HUDEP-2 (cell line): ENCODE results near the gene PLEKHH1.

ENCODE experiments used
- DNase-seq, 76 experiments: peaks; one replicate each; lab custom pipeline; 2025; ENCODE audit not compliant: unreplicated experiment in 76 of 76; lab: John Stamatoyannopoulos, UW

PLEKHH1 gene

DNA sequence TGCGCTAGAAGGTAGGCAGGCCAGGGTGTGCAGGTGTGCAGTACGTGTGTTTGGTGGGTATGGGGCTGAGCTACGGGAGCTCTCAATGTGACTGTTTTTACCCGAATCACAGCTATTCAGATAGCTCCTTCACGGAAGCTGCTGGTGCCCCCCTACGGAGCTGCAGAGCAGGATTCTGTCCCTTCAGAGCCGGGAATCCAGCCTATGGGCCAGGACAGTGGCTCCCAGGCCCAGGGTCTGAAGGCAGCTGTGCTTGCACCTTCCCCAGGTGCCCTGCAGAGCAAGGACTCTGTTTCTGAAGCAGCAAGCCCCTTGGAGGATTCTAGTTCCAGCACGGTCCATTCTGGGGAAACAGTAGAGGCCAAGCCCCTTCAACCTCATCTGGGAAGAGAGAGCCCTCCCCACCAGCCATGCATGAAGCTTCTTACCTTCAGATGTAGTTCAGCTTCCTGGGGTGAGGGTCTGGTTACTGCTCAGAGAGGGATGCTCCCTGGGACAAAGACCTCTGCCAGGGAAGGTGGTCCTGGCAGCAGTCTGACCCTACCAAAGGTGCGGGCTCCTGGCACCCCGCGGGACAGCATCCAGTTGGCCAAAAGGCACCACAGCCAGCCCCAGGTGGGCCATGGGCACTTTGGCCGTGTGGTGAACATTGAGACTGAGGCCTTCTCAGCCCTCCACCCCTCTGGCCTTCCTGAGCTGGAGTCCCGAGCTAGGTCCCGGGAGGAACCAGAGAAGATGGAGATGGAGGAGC is 29.1 kb downstream of the PLEKHH1 start:
- DNase-seq, result no peak

DNA sequence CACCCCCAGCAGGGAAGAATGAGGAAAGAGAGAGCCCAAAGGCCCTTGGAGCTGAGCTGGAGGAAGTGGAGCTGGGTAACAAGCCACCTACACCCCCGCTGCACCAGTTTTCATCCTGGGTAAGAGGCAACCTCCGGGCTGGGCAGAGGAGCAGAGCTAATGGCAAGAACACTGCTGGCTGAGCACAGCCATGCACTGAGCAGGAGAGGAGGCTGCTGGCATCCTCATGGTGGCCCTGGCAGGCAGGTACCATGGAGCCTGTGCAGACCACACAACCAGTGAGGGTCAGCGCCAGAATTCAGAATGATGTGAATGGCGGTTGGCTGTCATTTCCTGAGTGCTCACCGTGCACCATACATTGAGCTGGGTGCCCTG is 29.7 kb downstream of the PLEKHH1 start:
- DNase-seq, result no peak

DNA sequence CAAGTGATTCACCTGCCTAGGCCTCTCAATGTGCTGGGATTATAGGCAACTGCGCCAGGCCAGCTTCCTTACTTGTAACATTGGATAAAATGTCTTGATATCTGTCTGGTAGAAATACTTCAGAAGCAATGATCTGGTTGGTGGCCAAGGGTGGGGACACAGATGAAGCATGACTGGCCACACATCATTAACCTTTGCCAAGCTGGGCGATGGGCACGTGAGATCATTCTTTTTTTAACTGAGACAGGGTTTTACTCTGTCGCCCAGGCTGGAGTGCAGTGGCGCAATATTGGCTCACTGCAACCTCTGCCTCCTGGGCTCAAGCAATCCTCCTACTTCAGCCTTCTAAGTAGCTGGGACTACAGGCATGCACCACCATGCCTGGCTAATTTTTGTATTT is 31.1 kb downstream of the PLEKHH1 start:
- no peak for DNase-seq

DNA sequence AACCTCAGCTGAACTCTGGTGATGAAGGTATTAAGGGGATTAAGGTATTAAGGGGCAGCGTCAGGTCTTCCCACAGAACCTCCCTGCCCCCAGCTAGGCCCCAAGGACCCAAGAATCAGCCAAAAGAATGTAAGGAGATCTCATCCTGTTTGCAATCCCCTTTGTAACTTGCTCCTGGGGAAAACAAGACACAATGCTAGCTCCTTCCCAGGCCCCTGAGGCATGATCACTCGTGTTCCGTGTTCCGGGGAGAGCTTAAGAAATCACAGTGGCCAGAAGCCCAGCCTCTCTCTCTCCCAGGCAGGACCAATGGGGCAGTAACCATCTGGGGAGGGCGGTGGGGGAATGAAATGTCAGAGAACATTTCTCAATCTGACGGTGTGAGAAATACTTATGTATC is 33.8 kb downstream of the PLEKHH1 start:
- DNase-seq, result no peak

DNA sequence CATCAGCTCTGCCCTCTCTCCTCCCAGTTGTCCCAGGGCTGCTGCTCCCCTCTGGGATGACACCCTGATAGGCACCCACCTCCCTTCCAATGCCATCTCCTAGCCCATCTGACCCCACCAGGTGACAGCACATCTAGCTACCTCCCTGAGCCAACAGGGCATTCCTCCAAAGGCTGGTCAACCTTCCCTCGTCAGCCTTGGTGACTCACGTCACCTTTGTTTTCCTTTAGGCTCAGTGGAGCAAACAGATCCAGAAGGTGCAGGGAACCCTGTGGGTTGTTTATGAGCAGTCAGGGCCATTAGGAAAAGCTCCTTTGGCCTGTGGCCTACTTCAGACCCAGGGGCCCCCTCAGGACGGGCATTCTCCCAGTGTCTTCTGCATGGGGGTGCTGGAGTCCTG is 34.6 kb downstream of the PLEKHH1 start:
- DNase-seq, result no peak

DNA sequence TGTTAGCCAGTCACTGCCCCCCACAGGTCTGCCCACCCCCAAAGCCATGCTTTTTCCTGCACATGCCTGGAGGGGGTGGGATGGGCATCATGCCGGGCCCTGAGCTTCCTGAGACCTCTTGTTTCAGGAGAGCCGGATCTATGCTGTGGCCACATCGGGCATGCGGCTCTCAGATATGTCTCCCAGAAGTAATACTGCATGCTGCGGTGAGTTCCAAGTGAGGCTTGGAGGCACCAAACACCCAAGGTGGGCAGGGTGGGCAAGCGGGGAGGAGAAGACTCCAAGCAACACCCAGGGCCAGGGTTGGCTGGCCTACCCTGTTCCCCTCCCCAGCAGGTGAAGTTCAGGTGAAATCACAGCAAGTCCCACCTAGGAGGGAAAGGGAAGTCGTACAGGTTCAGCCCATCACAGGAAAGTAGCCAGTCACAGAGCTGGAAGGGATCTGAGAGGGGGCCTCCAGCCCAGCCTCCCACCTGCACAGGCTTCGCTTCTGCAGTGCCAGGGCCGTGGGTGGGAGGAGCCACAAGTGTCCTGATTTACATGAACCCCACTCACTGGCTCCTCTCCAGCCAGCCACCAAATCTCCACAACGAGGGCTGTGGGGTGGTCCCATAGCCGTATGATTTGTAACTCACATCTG is 36.0 kb downstream of the PLEKHH1 start:
- DNase-seq, result no peak

DNA sequence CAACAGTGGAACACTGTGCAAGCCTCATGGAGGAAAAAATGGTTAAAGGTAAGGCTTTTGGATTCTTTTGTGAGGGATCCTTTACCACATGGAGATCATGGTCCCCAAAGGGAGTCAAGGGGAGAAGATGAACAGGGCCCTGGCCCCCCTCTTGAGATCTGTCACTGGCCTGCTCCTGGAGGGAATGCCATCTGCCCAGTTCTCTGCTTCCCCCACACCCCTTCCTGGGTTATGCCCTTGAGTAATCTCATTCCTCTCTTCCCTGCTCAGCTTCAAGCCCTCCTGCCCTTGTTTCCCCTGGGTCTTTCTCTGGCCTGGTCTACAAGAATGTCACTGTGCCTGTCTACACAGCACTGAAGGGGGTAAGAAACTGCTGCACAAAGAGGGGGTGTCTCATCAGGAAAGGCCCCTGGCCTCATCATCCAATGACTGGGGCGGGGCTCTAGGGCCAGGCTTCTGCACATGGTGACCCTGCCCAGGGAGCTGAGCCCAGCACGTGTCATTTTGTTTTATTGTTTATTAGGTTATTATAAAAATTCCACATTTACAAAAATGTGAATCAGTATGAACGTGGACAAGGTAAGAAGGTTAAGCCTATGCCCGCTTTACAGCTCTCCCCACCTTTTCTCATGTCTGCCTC is 36.7 kb downstream of the PLEKHH1 start:
- no peak for DNase-seq

DNA sequence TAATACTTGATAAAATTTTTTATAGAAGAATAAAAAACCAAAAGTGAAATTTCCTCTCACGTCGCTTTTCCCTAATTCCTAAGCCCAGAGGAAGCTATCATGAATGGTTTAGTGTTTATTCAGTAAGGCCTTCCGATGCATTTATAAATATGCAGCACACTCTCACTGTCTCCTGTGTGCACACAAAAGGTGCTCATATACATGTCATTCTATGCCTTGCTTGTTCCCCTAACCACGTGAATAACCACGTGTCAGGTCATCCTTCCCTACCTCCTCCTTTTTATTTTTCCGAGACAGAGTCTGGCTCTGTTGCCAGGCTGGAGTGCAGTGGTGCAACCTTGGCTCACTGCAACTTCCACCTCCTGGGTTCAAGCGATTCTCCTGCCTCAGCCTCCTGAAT is 37.4 kb downstream of the PLEKHH1 start:
- DNase-seq, result no peak

DNA sequence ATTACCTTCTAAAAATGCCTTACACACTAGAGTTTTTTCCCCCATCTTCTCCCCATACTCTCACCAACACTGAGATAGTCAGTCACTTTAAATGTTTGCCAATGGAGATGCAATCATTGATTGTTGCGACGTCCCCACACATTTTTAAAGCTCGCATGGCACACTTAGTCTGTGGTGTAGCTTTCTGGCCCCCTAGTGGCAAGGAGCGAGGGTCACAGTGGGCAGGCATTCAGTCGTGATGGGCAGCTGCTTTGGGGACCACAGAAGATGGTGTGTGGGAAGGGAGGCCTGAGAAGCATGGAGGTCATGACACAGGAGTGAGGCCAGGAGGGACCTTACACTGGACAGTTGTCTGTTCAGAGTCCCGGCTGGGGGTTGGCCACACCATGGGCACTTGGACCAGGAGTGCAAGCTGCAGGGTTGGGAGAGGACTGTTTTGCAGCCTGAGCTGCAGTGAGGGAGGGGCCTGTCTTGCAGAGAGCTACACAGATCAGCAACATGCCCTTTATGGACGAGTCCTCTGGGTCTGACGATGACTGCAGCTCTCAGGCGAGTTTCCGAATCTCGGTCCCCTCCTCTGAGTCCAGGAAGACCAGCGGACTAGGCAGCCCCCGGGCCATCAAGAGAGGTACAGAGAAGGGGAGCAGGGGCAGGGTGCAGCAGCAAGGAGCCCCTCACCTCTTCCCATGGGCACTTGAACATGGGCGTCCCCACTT is 38.3 kb downstream of the PLEKHH1 start:
- peak in 59 of 76 experiments; percentile 5 to 71 (median 35) for DNase-seq

DNA sequence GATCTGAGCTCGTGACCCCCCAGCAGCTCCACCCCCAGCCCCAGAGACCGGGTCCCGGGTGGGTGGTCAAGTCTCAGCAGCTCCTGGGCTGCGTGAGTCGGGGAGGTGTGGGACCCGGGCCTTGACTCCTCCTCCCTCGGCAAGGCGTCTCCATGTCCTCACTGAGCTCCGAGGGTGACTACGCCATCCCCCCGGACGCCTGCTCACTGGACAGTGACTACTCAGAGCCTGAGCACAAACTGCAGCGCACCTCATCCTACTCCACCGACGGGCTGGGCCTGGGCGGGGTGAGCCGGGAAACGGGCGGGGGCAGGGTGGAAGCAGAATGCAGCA is 38.9 kb downstream of the PLEKHH1 start:
- no peak for DNase-seq

DNA sequence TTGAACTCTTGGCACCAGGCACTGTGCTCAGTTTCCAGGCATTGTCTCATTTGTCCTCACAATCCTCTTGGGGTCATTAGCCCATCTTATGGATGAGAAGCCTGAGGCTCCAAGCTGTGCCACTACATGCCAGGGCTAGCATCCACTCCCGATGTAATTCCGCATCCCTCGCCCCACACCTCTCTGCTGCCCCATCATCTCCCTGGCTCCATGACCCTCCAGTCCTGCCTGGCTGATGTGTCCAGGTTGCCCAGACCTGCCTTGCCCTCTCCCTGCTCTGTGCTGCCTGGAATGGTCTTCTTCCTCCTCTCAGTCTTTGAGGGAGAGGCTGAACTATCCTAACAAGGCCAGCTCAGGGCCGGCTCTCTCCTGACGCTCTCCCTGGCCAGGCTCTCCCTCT is 39.5 kb downstream of the PLEKHH1 start:
- DNase-seq, result no peak

DNA sequence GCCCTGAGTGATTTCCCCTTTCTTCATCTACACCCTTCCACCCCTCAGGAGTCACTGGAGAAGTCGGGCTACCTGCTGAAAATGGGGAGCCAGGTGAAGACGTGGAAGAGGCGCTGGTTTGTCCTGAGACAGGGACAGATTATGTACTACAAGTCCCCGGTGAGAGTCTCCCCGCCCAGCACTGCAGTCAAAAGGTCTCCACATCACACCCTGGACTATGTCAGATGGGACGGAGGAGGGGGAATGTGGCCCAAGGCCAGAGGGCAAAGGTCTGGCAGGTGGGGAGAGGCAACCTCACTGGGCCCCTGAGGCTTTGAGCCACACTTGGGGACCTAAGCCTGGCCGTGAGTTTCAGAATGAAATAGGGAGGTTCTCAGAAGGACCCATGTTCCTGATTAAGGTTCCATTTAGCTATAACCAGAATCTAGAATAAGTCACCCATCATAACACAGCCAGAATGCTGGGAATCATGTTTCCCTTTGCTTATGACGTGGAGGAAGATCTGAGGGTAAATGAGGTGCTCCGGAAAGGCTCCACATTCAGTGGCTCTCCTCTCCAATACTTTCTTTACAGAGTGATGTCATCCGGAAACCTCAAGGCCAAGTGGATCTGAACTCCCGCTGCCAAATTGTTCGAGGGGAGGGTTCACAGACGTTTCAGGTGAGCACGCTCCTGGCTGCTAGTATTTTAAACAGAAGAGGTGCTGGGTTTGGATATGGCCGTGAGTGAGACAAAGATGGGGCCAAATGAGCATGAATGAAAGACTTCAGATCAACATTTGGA is 40.3 kb downstream of the PLEKHH1 start:
- no peak for DNase-seq

DNA sequence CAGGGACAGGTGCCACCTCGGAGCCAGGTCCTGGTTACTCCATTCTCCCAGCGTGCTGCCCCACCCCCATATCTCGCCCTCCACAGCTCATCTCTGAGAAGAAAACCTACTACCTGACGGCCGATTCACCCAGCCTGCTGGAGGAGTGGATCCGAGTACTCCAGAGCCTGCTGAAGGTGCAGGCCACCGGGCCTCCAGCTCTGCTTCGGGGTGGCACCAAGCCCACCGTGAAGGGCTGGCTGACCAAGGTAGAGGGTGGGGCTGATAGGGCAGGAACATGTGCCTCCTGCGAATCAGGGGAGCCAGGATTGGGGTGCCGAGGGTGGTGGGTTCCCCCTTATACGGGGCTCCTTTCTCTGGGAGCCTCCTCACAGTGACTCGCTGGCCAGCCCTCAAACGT is 41.1 kb downstream of the PLEKHH1 start:
- no peak for DNase-seq

DNA sequence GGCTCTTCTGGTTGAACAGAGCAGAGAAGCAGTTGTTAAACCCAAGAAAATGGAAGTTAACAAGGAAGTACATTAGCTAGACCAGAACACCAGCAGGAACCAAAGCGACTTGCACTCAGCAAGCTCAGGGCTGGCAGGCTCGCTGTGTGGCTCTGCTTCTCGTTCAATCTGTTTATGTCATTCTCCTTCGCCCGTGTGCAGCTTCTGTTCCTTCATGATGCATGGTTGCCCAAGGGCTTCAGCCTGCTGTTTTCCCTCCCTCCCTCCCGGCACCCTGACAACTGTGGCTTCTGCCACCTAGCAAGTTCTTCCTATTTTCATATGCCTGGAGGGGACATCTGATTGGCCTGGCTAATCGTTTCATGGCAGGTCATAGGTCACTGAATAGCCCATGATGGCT is 41.7 kb downstream of the PLEKHH1 start:
- no peak for DNase-seq

DNA sequence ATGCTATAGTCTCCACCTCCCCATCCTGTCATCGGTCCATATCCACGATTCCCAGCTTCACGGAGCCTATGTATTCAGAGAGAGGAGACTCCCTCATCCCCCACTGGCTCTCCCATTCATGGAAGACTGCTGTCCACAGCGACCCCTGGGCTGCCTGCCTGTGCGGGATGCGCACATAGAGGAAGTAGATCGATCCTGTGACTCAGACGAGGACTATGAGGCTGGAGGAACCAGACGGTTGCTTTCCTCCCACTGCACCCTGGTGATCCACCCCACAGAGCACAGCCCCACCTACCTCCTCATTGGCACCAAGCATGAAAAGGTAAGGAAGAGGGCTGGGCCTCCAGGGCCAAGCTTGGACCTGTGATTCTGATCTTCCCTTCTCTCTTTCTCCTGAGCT is 42.6 kb downstream of the PLEKHH1 start:
- DNase-seq, result no peak

DNA sequence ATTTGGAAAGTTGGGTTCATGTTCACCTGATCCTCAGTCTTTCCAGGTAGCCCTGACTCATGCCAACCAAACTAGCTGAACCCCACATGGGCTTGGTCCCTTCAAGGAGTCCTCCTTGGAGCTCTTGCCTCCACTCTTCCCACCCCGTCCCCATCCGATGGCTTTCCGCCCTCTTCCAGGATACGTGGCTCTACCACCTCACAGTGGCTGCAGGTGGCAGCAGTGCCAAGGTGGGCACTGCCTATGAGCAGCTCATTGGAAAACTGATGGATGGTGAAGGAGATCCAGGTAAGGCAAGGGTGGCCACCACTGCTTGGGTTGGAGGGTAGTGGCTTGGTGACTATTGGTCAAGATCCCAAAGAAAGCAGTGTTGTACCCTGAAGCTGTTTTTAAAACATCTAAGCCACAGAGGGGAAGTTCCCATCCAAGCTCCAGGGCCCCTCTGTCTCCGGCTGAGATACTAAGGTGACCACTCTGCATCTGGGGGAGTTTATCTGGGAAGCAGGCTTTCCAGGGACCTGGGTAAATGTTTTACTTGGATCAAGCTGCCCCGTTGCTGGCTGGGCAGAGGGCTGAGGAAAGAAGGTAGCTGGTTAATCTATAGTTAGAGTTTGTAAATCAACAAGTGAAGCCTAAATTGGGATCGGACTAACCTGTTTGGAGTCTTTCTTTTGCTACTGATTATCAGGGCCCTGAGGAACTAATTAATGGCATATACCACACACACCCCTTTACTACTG is 43.3 kb downstream of the PLEKHH1 start:
- no peak for DNase-seq

DNA sequence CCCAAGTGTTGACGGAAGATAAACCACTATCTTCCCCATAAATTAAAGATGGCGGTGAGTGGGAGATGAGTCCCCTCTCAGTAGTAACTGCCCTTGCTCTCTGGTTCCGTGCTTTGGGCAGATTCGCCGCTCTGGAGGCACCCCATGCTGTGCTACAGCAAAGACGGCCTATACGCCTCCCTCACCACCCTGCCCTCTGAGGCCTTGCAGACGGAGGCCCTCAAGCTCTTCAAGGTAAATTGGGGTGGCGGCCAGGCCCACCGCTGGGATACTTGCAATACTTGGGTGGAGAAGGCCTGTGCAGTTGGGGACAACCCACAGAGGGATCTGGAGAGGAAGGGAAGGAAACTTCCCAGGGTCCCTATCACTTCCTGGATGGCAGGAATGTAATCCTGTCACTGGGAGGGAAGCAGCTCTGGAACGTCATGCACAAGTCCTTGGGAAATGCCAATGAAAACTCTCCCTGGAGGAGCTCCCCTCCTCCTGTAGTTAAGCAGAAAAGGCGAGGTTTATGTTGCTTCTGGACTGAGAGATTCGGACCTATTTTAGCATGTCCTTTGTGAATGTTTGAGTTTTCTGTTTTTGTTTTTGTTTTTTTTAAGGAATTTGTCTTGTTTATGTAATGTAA is 44.2 kb downstream of the PLEKHH1 start:
- no peak for DNase-seq

DNA sequence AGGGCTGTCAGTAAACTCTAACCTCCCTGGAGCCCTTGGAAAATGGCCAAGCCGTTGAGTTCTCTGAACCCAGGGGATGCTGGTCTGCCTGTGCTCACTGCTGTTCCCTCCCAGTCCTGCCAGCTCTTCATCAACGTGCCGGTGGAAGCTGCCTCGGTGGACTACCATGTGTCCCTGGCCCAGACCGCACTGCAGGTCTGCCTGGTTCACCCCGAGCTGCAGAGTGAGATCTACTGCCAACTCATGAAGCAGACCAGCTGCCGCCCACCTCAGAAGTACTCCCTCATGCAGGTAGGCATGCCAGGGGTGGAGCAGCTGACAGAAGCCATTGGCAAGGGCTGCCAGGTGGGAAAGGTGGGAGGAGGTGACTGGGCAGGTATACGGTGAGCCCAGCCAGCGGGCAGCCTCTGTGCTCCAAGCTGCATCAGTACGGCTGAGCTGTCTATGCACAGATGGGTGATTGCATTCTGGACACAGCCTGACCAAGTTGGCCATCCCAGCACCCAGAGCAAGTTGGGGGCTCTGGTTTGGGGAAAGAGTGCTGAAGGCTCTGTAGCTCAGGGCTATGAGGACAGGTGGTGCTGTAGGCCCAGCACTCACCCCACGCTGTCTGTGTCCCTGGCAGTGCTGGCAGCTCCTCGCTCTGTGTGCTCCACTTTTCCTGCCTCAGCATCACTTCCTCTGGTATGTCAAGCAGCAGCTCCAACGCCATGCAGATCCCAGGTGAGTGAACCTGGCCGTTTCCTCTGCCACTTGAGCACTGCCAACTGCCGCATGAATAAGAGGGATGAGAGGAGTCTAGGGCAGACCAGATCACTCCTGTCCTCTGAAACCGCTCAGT is 45.0 kb downstream of the PLEKHH1 start:
- peak in 2 of 76 experiments; percentile 1 to 28 for DNase-seq

DNA sequence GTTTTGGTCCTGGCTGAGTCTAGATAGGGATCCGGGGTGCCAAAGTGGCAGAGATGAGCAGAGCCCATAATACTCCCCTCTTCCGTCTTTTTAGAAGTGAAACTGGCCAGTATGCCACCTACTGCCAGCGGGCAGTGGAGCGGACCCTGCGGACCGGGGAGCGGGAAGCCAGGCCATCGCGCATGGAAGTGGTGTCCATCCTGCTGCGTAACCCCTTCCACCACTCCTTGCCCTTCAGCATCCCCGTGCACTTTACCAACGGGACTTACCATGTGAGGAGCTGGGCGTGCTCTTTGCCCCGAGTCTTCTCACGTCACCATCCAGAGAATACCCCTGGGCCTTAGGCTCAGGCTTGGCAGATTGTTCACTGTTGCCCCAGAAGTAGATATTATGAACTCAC is 46.0 kb downstream of the PLEKHH1 start:
- DNase-seq, result no peak
